Measurements from ENCODE around the gene FBXW2. TPM values are rescaled to one million over a fixed set of nuclear protein-coding genes. Genes with fewer than 3 reads are reported as not detected.

The FBXW2 gene
- total RNA-seq, 1 donor from 2014 or later = 25.7 TPM

DNA sequence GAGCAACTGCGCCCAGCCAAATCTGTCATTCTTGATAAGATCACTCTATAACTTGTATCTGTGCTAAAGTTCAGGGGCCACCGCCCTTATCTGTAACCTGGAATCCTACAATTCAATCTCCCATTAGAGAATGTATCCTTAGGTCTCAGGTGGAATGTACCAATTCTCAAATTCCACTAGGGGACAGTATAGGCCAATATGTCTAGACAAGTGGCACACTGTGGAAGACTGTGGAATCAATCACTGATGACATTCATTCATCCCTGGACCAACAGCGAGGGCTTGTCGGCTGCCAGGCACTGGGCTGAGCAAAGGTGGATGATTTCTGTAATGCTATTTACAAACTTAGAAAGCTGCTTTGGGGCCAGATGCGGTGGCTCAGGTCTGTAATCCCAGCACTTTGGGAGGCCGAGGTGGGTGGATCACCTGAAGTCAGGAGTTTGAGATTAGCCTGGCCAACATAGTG is 50.2 kb downstream of the FBXW2 start:
- peak; percentile 36 to 53 for DNase-seq (ENCODE audit: low read depth in 2 of 2)

DNA sequence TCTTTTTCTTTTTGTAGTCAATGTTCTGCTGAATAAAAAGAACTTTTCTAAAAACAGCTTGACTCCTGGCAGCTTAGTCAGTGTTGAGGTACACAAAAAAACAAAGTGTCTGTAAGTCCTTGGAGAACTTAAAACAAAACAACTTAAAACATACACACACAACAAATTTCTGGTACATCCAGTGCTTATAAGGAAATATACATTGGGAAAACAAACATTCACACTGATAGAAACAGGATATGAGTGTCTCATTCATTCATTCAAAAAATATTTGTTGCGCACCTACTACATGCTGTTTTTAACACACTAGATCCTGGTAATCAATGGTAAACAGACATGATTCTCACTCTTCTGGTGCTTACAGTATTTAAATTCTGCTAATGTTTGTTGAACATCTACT is 51.5 kb downstream of the FBXW2 start:
- peak in 1 of 2 donors; percentile 49 for DNase-seq (ENCODE audit: low read depth in 2 of 2)

DNA sequence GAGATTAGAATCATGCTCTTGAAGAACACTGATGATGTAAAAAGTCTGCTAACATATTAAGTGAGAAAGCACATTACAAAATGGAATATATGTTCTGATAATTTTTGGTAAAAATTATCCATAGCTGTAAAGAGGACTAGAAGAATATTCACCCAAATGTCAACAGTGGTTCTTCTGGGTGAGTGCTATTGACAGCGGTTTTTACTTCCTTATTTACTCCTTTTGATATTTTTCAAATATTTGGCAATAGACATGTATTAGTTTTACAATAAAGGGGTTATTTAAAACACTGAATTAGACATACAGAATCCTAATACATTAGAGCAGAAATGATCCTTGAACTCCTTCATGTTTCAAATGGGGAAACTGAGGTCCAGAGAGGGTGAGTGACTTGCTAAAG is 52.0 kb downstream of the FBXW2 start:
- DNase-seq (ENCODE audit: low read depth in 2 of 2) = no peak

DNA sequence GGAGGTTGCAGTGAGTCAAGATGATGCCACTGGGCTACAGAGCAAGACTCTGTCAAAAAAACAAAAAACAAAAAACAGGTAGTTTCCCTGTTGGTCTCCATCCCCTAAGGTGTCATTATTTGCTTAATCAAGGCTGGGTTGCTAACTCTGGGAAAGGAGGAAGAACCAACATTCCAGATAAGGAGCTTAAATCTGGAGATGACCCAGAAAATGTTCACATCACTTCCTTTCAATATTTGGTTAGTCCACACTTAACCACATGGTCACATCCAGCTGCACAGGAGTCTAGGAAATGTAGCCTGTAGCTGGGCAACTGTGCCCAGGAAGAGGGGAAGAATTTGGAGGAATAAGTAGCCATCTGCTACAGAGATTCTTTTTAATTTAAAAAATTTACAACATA is 53.1 kb downstream of the FBXW2 start:
- DNase-seq (ENCODE audit: low read depth in 2 of 2) = peak in 1 of 2 donors; percentile 41

DNA sequence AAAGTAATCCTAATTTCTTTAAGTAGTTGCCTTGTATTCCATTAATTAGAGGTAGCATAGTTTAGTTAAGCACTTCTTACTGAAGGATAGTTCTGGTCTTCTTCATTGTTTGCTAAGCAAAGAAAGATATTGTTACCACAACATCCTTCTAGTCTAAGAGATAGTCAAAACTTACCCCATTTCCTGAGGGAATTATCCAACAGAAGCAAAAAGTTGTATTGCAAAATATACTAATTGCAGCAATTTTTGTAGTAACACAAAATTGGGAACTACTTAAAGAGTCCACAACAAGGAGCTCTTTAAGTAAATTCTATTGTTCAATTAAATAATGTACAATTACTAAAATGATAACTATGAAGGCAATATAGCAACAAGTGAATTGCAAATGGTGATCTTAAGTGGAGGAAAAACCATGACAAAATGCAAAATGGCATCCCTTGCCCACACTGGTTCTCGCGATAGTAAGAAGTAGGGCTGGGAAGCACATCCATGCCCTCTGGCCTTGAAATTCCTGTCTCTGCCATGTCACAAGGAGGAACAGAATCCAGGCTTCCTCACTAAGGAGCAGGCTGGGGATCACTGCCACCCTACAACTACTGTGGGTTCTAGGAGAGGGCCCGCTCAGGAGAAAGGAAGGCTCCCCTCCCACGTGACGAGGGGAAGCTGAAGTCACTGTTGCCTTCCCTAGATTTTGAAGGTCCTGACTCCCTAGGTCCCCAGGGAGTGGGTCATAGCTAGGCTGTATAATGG is 55.6 kb downstream of the FBXW2 start:
- no peak for DNase-seq (ENCODE audit: low read depth in 2 of 2)

DNA sequence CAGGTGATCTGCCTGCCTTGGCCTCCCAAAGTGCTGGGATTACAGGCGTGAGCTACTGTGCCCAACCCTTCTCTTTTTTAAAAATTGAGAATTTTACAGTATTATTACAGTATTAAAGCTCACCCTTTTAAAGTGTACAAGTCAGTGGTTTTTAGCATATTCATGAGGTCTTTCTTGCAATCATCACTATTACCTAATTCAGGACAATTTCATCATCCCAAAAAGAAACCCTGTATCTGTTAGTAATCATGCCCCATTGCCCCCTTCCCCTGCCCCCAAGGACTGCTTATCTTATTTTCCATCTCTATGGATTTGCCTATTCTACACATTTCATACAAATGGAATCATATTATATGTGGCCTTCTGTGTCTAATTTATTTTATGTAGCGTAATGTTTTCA is 56.3 kb downstream of the FBXW2 start:
- DNase-seq (ENCODE audit: low read depth in 2 of 2) = no peak

DNA sequence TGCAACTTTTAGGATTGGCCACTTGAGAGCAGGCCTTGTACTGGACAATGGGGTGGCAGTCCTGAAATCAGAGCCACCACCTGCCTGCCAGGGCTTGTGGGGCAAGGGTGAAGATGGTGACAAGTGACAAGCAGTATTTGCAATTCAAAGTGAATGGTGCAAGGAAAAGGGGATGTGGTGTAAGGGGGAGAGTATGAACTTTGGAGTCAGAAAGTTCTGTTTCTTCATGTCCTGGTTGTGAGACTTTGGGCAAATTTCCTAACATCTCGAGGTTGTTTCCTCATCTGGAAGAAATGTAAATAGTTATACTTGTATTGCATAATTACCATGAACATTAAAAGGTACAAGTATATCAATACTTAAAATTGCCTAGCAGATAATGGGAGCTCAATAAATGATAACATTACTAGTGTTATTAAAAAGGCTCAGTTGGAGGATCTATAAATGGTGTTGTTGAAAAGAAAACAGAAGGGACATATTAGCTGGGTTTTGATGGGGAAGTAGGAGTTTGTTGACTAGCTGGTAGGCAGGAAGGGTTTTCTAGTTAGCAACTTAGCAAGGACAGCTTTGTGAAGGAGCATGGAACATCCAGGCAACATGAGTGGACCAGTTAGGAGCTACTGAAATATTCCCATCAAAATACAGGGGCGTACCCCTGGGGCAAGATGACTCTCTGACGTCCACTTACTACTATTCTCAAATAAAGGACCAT is 57.6 kb downstream of the FBXW2 start:
- peak in 1 of 2 donors; percentile 7 for DNase-seq (ENCODE audit: low read depth in 2 of 2)

DNA sequence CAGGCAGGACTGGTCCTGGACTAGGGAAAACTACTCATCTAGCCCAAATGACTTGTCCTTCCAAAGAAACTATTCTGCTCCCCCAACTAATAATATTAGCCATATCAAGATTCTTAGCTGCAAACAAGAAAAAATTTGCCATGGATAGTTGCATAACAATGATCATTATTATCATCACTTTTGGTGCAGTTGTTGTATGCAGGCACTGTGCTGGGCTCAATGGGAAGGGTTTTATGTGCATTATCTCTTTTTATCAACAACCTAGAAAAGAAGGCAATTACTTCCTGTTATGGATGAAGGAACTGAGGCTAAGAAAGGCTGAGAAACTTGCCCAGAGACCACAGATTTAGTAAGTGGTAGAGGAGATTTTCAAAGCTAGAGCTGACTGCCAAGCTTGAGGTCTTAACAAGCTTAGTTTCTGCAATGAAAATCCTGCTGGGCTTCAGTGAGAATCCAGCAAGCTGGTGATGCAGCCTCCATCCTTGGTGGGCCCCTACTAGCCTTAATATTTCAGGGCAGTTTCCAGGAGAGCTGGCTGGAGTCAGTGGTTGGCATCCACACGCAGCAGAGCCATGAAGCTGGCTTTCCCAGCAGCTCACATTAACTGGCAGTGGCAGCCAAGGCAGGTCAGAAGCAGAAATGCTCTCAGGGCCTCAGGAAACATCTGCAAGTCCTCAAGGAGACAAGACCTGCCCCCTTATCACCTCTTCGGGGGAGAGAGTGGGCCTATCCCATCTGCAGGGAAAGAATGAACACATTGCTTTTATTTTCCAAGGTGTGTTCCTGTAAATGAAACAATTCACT is 58.4 kb downstream of the FBXW2 start:
- peak in 1 of 2 donors; percentile 54 for DNase-seq (ENCODE audit: low read depth in 2 of 2)

DNA sequence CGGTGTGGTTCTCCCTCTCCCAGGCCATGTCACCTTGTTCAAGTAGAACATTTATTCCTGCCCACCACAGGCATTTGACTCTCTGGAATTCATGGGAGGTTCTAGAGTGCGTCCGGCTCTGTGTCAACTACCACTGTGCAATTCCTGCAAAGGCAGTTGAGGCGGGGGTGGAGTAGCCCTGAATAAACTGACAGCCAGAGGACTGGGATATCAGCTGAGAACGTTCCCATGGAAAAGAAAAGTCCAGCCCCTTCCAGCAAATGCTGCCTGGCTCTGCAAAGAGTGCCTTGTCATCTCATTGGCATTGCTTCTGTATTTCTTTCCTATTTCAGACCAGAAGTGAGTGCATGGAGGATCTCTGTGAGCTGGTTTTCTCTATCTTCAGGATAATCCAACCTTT is 60.0 kb downstream of the FBXW2 start:
- DNase-seq (ENCODE audit: low read depth in 2 of 2) = no peak

DNA sequence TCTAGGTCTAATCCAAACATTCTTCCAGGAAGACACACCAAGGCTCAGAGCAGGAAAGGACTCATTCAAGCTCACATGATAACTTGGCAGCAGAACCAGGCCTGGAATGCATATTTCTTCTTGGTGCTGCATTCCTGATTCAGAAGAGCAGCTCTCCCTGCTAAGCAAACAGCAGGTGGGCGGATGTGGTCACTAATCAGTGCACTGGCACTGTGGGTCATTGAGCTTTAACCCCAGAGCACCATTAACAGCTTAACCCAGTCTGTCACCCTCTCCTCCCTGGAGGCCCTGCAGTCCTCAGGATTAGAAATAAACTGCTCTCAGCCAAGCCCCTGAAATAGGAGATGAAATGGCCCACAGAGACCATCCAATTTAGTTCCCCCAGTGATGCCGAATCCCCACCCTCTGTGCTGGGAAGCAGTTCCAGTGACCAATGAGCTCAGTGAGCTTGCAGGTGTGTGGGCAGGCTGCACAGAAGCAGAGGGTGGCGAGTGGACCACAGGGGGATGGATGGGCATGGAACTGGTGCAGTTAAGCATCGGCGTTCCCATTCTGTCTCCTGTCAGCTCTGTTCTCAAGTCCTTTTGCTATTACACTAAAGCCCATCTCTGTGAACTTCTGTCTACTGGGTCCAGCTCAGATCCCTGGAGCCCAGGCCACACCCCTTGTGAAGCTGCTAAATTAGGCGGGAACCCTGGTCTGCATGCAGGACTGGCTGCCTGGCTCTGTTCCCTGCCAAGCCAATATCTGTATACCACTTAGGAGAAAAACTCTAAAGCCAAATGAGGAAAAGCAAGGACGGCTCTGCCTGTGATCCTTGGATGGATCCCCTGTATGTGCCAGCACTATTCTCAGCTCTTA is 62.3 kb downstream of the FBXW2 start:
- DNase-seq (ENCODE audit: low read depth in 2 of 2) = peak; percentile 47 to 93

DNA sequence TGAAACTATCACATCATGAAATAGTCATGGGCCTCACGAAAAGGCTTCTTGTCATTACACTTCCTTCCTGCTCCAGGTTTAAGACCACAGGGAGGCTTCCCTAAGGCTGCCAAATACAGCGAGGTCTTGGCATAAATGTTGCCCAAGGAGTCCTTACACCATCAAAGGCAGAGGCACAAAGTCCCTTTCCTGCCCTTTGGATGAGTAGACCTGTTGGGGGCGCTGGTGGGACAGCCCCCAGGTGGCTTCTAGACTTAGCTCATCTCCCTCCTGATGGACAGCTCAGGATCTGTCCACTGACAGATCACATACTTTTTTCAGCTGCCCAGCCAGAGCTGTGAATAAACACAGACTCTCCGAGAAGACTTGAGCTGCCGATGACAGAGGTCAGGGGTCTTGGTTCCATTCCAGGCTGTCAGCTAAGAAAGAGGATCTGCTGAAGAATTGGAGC is 63.4 kb downstream of the FBXW2 start:
- DNase-seq (ENCODE audit: low read depth in 2 of 2) = peak in 1 of 2 donors; percentile 17

DNA sequence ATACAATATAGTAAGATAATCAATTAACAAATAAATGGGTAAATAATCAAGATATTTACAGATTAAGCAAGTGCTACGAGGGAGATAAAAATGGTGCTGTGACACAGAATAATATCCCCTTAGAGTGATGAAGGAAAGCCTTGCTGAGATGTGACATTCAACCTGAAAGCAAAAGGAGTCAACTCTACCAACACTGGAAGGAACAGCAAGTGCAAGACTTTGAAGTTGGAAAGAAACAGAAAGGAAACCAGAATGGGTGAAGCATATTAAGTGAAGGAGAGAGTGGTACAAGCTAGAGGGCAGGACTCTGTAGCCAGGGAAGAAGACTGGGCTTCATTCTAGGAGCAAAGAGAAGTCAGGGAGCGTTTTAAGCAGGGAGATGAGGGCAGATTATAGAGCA is 66.7 kb downstream of the FBXW2 start:
- no peak for DNase-seq (ENCODE audit: low read depth in 2 of 2)

DNA sequence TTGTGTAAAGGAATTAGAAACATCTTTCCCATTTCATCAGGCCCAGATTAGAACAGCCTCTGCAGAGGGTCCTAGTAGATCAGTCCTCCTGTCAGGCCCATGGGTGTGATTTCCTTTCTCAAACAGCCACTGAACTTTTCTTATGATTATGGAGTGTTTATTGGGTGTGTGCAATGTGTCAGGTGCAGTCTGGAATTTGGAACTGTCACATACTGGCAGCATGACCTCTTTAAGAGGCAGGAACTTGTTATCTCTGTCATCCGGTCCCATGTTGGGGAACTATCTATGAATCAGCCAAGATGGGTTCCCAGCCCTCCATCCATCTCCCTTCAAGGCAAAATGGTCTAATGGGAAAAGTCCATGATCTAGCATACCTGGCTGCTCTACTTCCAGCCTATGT is 67.3 kb downstream of the FBXW2 start:
- no peak for DNase-seq (ENCODE audit: low read depth in 2 of 2)

DNA sequence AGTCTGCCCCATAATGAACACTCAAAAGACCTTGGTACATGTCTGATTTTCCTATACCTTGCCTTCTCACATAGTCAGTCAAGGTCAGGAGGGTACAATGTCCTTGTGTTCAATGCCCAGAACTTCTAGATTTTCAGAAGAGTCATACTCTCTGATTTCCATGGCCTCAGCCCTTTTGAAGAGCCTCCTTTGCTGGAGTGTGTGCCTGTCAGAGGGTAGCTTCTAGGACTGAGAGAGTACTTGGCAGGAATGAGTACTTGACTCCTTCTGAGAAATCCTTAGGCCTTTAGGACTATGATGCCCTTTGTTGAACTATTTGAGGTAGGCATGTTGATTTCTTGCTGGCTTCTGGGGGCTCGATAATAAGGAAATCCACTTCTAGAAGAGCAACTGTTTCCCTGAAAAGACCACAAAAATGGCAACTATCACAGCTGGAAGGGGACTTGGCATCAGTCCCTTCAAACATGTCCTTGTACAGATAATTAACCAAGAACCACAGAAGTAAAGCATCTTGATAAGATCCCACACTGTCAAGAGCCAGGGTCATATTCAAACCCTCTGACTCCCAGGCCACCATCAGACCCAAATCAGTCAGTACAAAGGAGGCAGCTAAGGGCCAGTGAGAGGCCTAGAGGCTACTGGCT is 68.3 kb downstream of the FBXW2 start:
- DNase-seq (ENCODE audit: low read depth in 2 of 2) = no peak

DNA sequence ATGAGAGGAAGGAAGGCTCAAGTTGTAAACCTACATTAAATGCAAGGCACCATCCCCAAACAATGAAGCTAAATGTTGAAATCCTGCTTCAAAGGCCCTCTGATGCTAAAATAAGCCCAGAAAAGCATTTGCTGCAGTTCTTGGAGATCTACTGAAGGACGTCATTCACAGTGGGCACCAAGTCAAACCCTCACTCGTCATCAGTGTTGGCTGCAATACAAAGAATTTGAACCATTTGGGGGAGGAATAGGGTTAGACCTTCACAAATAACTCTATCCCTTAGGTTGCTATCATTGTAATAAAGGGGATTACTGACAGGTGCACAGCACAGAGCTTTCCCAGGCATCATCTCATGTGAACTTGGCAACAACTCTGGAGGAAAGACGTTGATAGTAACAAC is 69.7 kb downstream of the FBXW2 start:
- DNase-seq (ENCODE audit: low read depth in 2 of 2) = no peak

DNA sequence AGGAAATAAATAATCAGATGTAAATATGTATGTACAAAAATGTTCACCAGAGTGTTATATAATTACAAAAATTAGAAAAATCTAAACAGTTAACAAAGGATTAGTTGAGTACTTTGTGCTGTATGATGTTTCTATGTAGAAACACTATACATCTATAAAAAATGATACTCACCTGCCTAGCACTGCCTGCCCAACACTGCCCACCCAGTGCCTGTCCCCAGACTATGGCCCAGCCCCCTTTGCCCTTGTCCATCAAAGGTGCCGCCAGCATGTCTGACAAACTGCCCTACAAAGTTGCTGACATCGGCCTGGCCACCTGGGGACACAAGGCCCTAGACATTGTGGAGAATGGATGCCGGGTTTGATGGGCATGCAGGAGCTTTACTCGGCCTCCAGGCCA is 72.8 kb downstream of the FBXW2 start:
- DNase-seq (ENCODE audit: low read depth in 2 of 2) = no peak

DNA sequence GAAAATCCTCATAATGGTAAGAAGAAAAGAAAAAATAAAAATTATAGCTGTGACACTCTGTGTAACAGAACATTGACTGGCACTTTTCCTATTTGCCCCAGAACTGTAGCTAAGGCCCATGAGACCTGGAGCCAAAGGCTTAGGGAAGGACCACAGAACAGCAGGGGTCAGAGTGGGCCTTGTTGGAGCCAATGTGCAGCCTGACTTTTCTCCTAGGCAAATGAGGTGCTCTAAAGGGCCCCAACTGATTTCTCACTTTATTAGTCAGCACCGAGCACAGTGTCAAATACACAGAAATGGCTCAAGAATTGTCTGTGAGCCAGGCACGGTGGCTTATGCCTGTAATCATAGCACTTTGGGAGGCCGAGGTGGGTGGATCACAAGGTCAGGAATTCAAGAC is 74.9 kb downstream of the FBXW2 start:
- no peak for DNase-seq (ENCODE audit: low read depth in 2 of 2)

DNA sequence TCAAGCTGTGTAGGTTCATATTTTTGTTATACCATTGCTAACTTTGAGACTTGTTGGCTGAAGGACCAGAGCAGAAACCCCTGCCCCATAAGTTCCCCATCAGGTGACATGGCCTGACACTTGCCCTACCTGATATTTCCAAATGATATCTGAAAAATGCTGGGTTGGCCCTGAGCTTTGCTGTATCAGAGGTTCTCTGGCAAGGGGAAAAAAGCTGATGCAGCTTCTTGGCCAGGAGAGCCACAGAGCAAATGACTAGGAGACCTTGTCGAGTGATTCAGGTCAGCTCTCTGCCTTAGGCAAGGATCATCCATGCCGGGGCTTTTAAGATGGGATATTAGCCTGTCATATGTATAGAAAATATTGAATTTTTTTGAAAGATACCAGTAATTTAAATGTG is 76.0 kb downstream of the FBXW2 start:
- no peak for DNase-seq (ENCODE audit: low read depth in 2 of 2)

DNA sequence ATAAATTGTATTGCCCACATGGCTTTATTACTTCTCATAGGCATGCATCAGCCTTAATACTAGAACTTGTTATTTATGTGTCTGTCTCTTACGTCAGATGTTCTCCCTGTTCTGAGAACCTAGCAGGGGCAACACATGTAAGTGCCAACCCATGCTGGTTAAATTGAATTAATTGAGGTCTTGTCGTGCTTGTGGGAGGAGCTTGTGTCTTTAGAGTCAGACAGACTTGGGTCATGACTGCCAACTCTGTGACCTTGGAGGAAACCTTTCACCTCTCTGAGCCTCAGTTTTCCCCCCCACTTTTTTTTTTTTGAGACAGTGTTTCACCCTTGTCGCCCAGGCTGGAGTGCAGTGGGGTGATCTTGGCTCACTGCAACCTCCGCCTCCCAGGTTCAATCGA is 76.7 kb downstream of the FBXW2 start:
- DNase-seq (ENCODE audit: low read depth in 2 of 2) = no peak

DNA sequence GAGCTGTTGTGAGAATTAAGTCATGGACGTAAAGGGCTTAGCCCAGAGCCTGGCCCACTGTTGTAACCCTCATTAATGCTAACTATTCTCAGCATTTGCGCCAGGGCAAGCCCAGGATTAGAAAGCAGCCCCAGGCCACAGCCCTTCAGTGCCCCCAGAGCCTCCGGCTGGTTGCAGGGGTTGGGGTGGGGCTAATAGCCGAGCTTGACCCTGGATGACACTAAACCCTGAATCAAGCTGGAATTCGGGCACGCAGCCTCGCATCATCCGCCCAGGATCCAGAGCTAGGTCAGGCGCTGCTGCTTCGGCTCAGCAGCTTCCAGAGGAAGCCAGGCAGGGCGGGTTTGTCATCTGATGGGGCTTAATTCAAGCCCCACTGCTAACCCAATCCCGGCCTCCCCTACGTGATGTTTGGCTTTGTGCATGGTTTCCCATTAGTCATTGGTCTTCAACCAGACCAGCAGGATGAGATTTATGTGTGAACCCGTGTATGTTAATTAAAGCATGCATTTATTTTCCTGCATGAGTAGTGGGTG is 77.8 kb downstream of the FBXW2 start:
- peak; percentile 42 to 65 for DNase-seq (ENCODE audit: low read depth in 2 of 2)

All from dermis microvascular lymphatic vessel endothelial cell (primary cell).